HEK293 (cell line): ENCODE results near the gene ARHGEF7.
"Not testable (repeated sequence)": the region's sequence is repeated elsewhere in the genome, so short reads cannot be mapped to it uniquely, and the experiment has no call there.

Experiments
- HOXA7 ChIP-seq: sonication (generic); formaldehyde crosslinking; IDR thresholded peaks from 2 replicates; pipeline ENCODE4 v1.8.1; 2022; ENCODE audit warnings: missing genetic modification reagents, borderline replicate concordance
- KLF16 ChIP-seq: fragments of 450-650 bp; formaldehyde crosslinking; IDR thresholded peaks from 2 replicates; pipeline ENCODE4 v1.5.1; 2017; ENCODE audit warnings: missing biosample characterization, missing genetic modification characterization
- ZNF10 ChIP-seq: fragments of 450-650 bp; formaldehyde crosslinking; IDR thresholded peaks from 2 replicates; pipeline ENCODE4 v1.5.1; 2017; ENCODE audit warnings: missing biosample characterization, missing genetic modification characterization
- ZNF311 ChIP-seq: fragments of 450-650 bp; formaldehyde crosslinking; IDR thresholded peaks from 2 replicates; pipeline ENCODE4 v1.5.1; 2017; ENCODE audit warnings: missing biosample characterization, missing genetic modification characterization, borderline replicate concordance
- TF ChIP-seq, protein P1 (sequence below): fragments of 450-650 bp; formaldehyde crosslinking; IDR thresholded peaks from 2 replicates; pipeline ENCODE4 v1.5.1; 2016; ENCODE audit warnings: missing biosample characterization, missing genetic modification characterization, low read depth

DNA sequence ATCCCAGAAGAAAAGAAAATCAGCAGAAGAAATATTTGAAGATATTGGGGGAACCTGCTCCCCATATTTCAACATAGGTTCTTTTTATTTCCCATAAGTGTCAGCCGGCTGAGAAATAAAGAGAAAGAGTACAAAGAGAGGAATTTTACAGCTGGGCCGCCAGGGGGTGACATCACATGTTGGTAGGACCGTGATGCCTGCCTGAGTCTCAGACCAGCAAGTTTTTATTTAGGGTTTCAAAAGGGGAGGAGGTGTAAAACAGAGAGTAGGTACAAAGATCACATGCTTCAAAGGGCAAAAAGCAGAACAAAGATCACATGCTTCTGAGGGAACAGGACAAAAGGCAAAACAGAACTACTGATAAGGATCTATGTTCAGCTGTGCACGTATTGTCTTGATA is 44.0 kb upstream of the ARHGEF7 start:
- TF ChIP-seq KLF16; HOXA7 (CRISPR knock-in tag); ZNF10; ZNF311 (tag by site-specific recombination): not testable (repeated sequence)
- TF ChIP-seq, protein P1, sequence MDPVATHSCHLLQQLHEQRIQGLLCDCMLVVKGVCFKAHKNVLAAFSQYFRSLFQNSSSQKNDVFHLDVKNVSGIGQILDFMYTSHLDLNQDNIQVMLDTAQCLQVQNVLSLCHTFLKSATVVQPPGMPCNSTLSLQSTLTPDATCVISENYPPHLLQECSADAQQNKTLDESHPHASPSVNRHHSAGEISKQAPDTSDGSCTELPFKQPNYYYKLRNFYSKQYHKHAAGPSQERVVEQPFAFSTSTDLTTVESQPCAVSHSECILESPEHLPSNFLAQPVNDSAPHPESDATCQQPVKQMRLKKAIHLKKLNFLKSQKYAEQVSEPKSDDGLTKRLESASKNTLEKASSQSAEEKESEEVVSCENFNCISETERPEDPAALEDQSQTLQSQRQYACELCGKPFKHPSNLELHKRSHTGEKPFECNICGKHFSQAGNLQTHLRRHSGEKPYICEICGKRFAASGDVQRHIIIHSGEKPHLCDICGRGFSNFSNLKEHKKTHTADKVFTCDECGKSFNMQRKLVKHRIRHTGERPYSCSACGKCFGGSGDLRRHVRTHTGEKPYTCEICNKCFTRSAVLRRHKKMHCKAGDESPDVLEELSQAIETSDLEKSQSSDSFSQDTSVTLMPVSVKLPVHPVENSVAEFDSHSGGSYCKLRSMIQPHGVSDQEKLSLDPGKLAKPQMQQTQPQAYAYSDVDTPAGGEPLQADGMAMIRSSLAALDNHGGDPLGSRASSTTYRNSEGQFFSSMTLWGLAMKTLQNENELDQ (tag by site-specific recombination): not testable (repeated sequence)
